Measurements from ENCODE around the gene PPIL6.
"Not testable (repeated sequence)": the region's sequence is repeated elsewhere in the genome, so short reads cannot be mapped to it uniquely, and the experiment has no call there.

PPIL6 gene

GRCh38 chr6:109393886-109394281, 46.5 kb downstream of the PPIL6 start:
- no peak for DNase-seq

GRCh38 chr6:109393157-109393885, 47.1 kb downstream of the PPIL6 start:
- no peak for DNase-seq

- no peak for DNase-seq
These were observed 50.7 kb downstream of the PPIL6 start for GRCh38 chr6:109389650-109390274.

GRCh38 chr6:109388265-109388664, 52.2 kb downstream of the PPIL6 start:
- no peak for DNase-seq

GRCh38 chr6:109383438-109383940, 56.9 kb downstream of the PPIL6 start:
- no peak for DNase-seq

GRCh38 chr6:109382576-109383437, 57.6 kb downstream of the PPIL6 start:
- peak; percentile 94 to 95 for DNase-seq

GRCh38 chr6:109381747-109382575, 58.5 kb downstream of the PPIL6 start, which contains the start of gene CD164:
Gene CD164, minus strand, starts transcription at chr6:109382467. Its CDS starts 89 bp downstream, at chr6:109382378.
- peak; percentile 90 to 95 for DNase-seq

GRCh38 chr6:109381061-109381746, 59.2 kb downstream of the PPIL6 start:
- DNase-seq = peak in 1 of 2 experiments; percentile 24

GRCh38 chr6:109379711-109380110, 60.7 kb downstream of the PPIL6 start:
- DNase-seq = no peak

GRCh38 chr6:109377717-109378116, 62.7 kb downstream of the PPIL6 start:
- DNase-seq = no peak

GRCh38 chr6:109374326-109374892, 66.0 kb downstream of the PPIL6 start:
- DNase-seq = no peak

- peak; percentile 55 to 63 for DNase-seq
These were observed 66.7 kb downstream of the PPIL6 start for GRCh38 chr6:109373762-109374161.

- DNase-seq = peak; percentile 46 to 49
These were observed 67.1 kb downstream of the PPIL6 start for GRCh38 chr6:109373331-109373730.

- DNase-seq = no peak
These were observed 68.3 kb downstream of the PPIL6 start for GRCh38 chr6:109372130-109372529.

- DNase-seq = no peak
These were observed 69.6 kb downstream of the PPIL6 start for GRCh38 chr6:109370792-109371191.

- no peak for DNase-seq
These were observed 70.1 kb downstream of the PPIL6 start for GRCh38 chr6:109370336-109370735.

GRCh38 chr6:109369728-109370127, 70.7 kb downstream of the PPIL6 start:
- DNase-seq = no peak

GRCh38 chr6:109364382-109365078, 75.9 kb downstream of the PPIL6 start:
- not testable (repeated sequence) for DNase-seq

- DNase-seq = no peak
These were observed 76.7 kb downstream of the PPIL6 start for GRCh38 chr6:109363753-109364152.

GRCh38 chr6:109362102-109362884, 78.1 kb downstream of the PPIL6 start:
- DNase-seq = no peak

Measured in activated T-cell treated with anti-CD3 and anti-CD28 coated beads, Interleukin-2, amount 50 U/mL, for 48 hours (primary cell).